PC-3 (cell line): ENCODE results near the gene SPRED2. TPM values are rescaled to one million over a fixed set of nuclear protein-coding genes. Genes with fewer than 3 reads are reported as not detected.

Experiments used
- ATAC-seq: fragments of 200-7000 bp; cut with Tn5 transposase; 2 replicates; pipeline ENCODE4 v1.9.1; 2020; ENCODE audit warnings: mild to moderate bottlenecking, moderate library complexity
- BruUV-seq: library from RNA; stranded (reverse); fragments of 400-500 nt; replicated peaks from 2 replicates; lab custom pipeline; 2021; lab: Mats Ljungman, UMichigan
- CTCF ChIA-PET: fragments of 300-600 bp; sonication (Branson Sonifier 250); formaldehyde crosslinking; loops from one replicate; lab custom pipeline; 2022; ENCODE audit warnings: antibody characterized with exemption; lab: Charles Lee
- POLR2A ChIA-PET: fragments of 300-600 bp; sonication (Branson Sonifier 250); formaldehyde crosslinking; loops from one replicate; lab custom pipeline; 2022; ENCODE audit warnings: antibody characterized with exemption; ENCODE audit not compliant: unreplicated experiment; lab: Charles Lee
- DNase-seq: peaks from one replicate; pipeline ENCODE4 v3.0.0-alpha.2; 2015
- H2AFZ ChIP-seq: fragments of 300-600 bp; sonication (generic); 2 replicates; pipeline ENCODE4 v1.6.0; 2016; ENCODE audit warnings: antibody characterized with exemption, low read length
- H3F3A ChIP-seq: fragments of 300-600 bp; sonication (generic); one replicate; pipeline ENCODE4 v1.6.0; 2017; ENCODE audit warnings: antibody characterized with exemption, low read length, control low read depth, mild to moderate bottlenecking; ENCODE audit not compliant: unreplicated experiment
- H3K27ac ChIP-seq: fragments of 300-600 bp; sonication (generic); 2 replicates; pipeline ENCODE4 v1.5.1; 2016; ENCODE audit warnings: mild to moderate bottlenecking, low read length
- H3K27me3 ChIP-seq: fragments of 300-600 bp; sonication (generic); 2 replicates; pipeline ENCODE4 v1.6.1; 2016; ENCODE audit warnings: low read length, mixed read lengths
- H3K36me3 ChIP-seq: fragments of 300-600 bp; sonication (generic); 2 replicates; pipeline ENCODE4 v1.6.1; 2016; ENCODE audit warnings: low read depth, mixed run types, low read length, mixed read lengths
- H3K4me1 ChIP-seq: fragments of 300-600 bp; sonication (generic); 2 replicates; pipeline ENCODE4 v1.5.1; 2016; ENCODE audit warnings: low read length; ENCODE audit not compliant: insufficient read depth
- H3K4me2 ChIP-seq: fragments of 300-600 bp; sonication (generic); 2 replicates; pipeline ENCODE4 v1.6.0; 2016; ENCODE audit warnings: low read length
- H3K4me3 ChIP-seq: fragments of 300-600 bp; sonication (generic); 2 replicates; pipeline ENCODE4 v1.5.1; 2016; ENCODE audit warnings: mild to moderate bottlenecking, low read length, mixed read lengths
- H3K79me2 ChIP-seq: fragments of 300-600 bp; sonication (generic); 2 replicates; pipeline ENCODE4 v1.6.1; 2017; ENCODE audit warnings: low read length, mixed read lengths
- H3K9ac ChIP-seq: fragments of 300-600 bp; sonication (generic); 2 replicates; pipeline ENCODE4 v1.6.0; 2016; ENCODE audit warnings: mild to moderate bottlenecking, low read length
- H3K9me2 ChIP-seq: fragments of 300-600 bp; sonication (generic); replicated peaks from 2 replicates; pipeline ENCODE4 v1.6.1; 2016; ENCODE audit warnings: mixed run types, low read length, mixed read lengths
- H3K9me3 ChIP-seq: fragments of 300-600 bp; sonication (generic); 2 replicates; pipeline ENCODE4 v1.6.1; 2016; ENCODE audit warnings: low read length, mixed read lengths
- H4K20me1 ChIP-seq: fragments of 300-600 bp; sonication (generic); 2 replicates; pipeline ENCODE4 v1.6.1; 2016; ENCODE audit warnings: low read length, mixed read lengths
- CTCF ChIP-seq: fragments of 300-600 bp; sonication (generic); conservative IDR thresholded peaks from 2 replicates; pipeline ENCODE4 v1.5.1; 2017; ENCODE audit warnings: antibody characterized with exemption, low read depth, mild to moderate bottlenecking, low read length
- EZH2 ChIP-seq: fragments of 300-600 bp; sonication (generic); IDR thresholded peaks from one replicate; pipeline ENCODE4 v1.6.1; 2017; ENCODE audit warnings: antibody characterized with exemption, mild to moderate bottlenecking, low read length; ENCODE audit not compliant: unreplicated experiment
- EZH2phosphoT487 ChIP-seq: fragments of 300-600 bp; sonication (generic); IDR thresholded peaks from 2 replicates; pipeline ENCODE4 v1.6.1; 2018; ENCODE audit warnings: mild to moderate bottlenecking, antibody characterized with exemption, low read length, borderline replicate concordance
- intact Hi-C: fragments of 100-400 bp; cut with micrococcal nuclease; formaldehyde crosslinking; loops from 2 replicates; pipeline ENCODE4 v1.9.0; 2023
- total RNA-seq: library from RNA; depleted of rRNA; stranded (reverse); fragments of >200 nt; gene quantifications from 2 replicates; pipeline ENCODE4 v1.2.3, GENCODE V29; 2014

The SPRED2 gene
- total RNA-seq, 1 experiment from 2014 or later = 16.2 TPM

- no peaks in the 10 kb centered on the region for H3F3A ChIP-seq
- H3K36me3 ChIP-seq = no peaks in the 10 kb centered on the region
- intact Hi-C loops = no loop called here
- no peaks in the 10 kb centered on the region for H3K27me3 ChIP-seq
- no peaks in the 10 kb centered on the region for H3K9me2 ChIP-seq
- H3K27ac ChIP-seq = peak overlapping the region; percentile 53
- no peak for ATAC-seq
- peak overlapping the region; percentile 51 for H3K4me2 ChIP-seq
- CTCF ChIA-PET = no interaction called here
- H4K20me1 ChIP-seq = peaks cover 41% of the 10 kb centered on the region
- H3K79me2 ChIP-seq = peaks cover 100% of the 10 kb centered on the region
- no peak overlapping the region for H3K4me3 ChIP-seq
- no peak overlapping the region for H3K9ac ChIP-seq
- DNase-seq = peak; percentile 47
- H3K4me1 ChIP-seq = peaks cover 33% of the 10 kb centered on the region
- no peak for TF ChIP-seq EZH2phosphoT487
- no peak overlapping the region for H2AFZ ChIP-seq
- H3K9me3 ChIP-seq = no peaks in the 10 kb centered on the region
- BruUV-seq = no TSS peak
- POLR2A ChIA-PET = no interaction called here
These were observed 77.6 kb downstream of the SPRED2 start for GRCh38 chr2:65354773-65355172.

GRCh38 chr2:65353927-65354326 lies 78.5 kb downstream of the SPRED2 start:
- BruUV-seq = no TSS peak
- no peak for TF ChIP-seq EZH2phosphoT487
- TF ChIP-seq EZH2 = no peak
- no peak for TF ChIP-seq CTCF

GRCh38 chr2:65353046-65353445 lies 79.4 kb downstream of the SPRED2 start:
- H3K9me3 ChIP-seq = no peaks in the 10 kb centered on the region
- TF ChIP-seq CTCF = peak; percentile 38
- no peak for TF ChIP-seq EZH2phosphoT487
- intact Hi-C loops = no loop called here

More at GRCh38 chr2:65353927-65354326, 78.5 kb downstream of the SPRED2 start:
- intact Hi-C loops = no loop called here
- Histone ChIP-seq H3K4me1 (peaks cover 31% of the 10 kb centered on the region), H3K79me2 (peaks cover 100% of the 10 kb centered on the region), H2AFZ (no peak overlapping the region), H3K4me2 (no peak overlapping the region), H3K36me3 (no peaks in the 10 kb centered on the region), H3F3A (no peaks in the 10 kb centered on the region), H3K4me3 (no peak overlapping the region), H3K9me2 (no peaks in the 10 kb centered on the region), H3K27me3 (no peaks in the 10 kb centered on the region), H3K9me3 (no peaks in the 10 kb centered on the region), H4K20me1 (peaks cover 46% of the 10 kb centered on the region), H3K27ac (no peak overlapping the region), H3K9ac (no peak overlapping the region)
- POLR2A ChIA-PET = no interaction called here
- ATAC-seq = no peak
- no peak for DNase-seq
- CTCF ChIA-PET = interaction anchor here (0.6 kb wide), 1 partner anchor 78 kb away, joined by 7 read pairs; the partner anchor contains the start of gene SPRED2

More at GRCh38 chr2:65353046-65353445, 79.4 kb downstream of the SPRED2 start:
- Histone ChIP-seq H2AFZ (no peak overlapping the region), H3K4me3 (no peak overlapping the region), H4K20me1 (peaks cover 47% of the 10 kb centered on the region), H3K9ac (no peak overlapping the region), H3K36me3 (no peaks in the 10 kb centered on the region), H3K9me2 (no peaks in the 10 kb centered on the region), H3K4me1 (peaks cover 30% of the 10 kb centered on the region), H3K79me2 (peaks cover 100% of the 10 kb centered on the region), H3K4me2 (no peak overlapping the region), H3K27me3 (no peaks in the 10 kb centered on the region), H3K27ac (no peak overlapping the region), H3F3A (no peaks in the 10 kb centered on the region)
- ATAC-seq = no peak
- ChIA-PET POLR2A (no interaction called here), CTCF (no interaction called here)
- BruUV-seq = no TSS peak
- no peak for DNase-seq
